ENCODE results near the gene VPS13A. TPM values are rescaled to one million over a fixed set of nuclear protein-coding genes. Genes with fewer than 3 reads are reported as not detected.
"Not testable (repeated sequence)": the region's sequence is repeated elsewhere in the genome, so short reads cannot be mapped to it uniquely, and the experiment has no call there.

Gene VPS13A
- total RNA-seq, 1 experiment from 2014 or later = 9.9 TPM

DNA sequence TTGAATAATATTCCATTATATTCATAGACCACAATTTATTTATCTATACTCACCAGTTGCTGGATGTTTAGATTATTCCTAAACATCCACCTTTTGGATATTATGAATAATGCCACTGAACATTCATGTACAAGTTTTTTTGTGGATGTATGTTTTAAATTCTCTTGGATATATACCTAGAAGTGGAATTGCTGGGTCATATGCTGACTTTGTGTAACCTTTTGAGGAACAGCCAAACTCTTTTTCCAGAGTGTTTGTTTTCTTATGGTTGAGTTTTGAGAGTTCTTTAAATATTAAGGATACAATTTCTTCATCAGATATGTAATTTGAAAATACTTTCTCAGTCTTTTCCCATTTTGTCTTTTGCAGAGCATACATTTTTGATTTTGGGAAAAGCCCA lies 2.7 kb downstream of the VPS13A start:
- no peak for DNase-seq (ENCODE audit: low read depth)

GRCh38 chr9:77183581-77183980 lies 6.2 kb downstream of the VPS13A start:
- DNase-seq (ENCODE audit: low read depth) = no peak

- no peak for DNase-seq (ENCODE audit: low read depth)
Observed at GRCh38 chr9:77188242-77188641, 10.9 kb downstream of the VPS13A start.

- peak; percentile 28 for DNase-seq (ENCODE audit: low read depth)
Observed at GRCh38 chr9:77194423-77194822, 17.1 kb downstream of the VPS13A start.

GRCh38 chr9:77210116-77210515 lies 32.8 kb downstream of the VPS13A start:
- DNase-seq (ENCODE audit: low read depth) = peak; percentile 49

DNA sequence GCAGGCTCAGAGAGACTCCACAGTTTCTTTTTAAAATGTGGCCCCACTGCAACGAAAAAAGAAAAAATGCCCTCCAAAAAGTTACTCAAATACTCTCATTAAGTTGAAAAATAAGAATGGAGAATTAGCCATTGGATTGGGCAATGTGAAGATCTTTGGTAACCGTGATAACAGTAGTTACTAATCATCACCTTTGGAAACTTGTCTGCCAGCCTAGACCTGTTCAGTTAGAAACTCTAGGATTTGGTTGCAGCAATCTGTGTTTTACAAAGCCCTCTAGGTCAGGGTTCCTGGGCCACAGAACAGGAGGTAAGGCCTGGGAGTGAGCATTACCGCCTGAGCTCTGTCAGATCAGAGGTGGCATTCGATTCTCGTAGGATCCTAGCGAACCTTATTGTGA lies 34.2 kb downstream of the VPS13A start:
- no peak for DNase-seq (ENCODE audit: low read depth)

- DNase-seq (ENCODE audit: low read depth) = no peak
Observed at GRCh38 chr9:77212801-77213200, 35.5 kb downstream of the VPS13A start.

- no peak for DNase-seq (ENCODE audit: low read depth)
Observed at GRCh38 chr9:77215874-77216273, 38.5 kb downstream of the VPS13A start.

GRCh38 chr9:77218612-77219011 lies 41.3 kb downstream of the VPS13A start:
- peak; percentile 73 for DNase-seq (ENCODE audit: low read depth)

DNA sequence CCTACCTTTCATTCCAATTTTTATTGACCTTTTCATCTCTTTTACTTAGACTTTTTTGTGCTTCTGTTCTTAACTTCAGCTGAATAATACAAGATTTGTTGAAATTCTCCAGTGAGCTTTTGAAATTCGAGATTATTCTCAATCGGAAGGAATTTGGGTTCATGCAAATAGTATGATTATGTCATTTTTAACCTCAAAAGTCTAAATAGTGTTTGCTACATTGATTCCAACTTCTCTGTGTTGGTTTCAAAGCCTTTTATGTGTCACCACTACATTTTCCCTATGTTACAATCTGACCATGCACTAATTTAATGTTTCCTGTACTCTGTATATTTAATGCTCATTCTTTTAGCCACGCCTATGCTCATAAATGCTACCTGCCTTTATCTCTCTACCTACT lies 44.1 kb downstream of the VPS13A start:
- DNase-seq (ENCODE audit: low read depth) = no peak

- no peak for DNase-seq (ENCODE audit: low read depth)
Observed at GRCh38 chr9:77224746-77225312, 47.5 kb downstream of the VPS13A start.

DNA sequence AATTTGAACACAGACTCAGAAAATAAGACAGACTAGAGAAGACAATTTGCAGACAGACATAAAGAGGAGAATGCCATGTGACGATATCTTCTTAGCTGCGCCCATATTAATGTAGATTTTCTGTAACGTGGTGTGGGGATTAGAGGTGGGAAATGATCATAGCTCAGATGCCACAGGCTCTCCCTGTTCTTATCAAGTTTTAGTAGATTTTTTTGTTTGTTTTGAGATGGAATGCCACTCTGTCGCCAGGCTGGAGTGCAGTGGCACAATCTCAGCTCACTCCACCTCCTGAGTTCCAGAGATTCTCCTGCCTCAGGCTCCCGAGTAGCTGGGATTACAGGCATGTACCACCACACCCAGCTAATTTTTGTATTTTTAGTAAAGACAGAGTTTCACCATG lies 59.4 kb downstream of the VPS13A start:
- DNase-seq (ENCODE audit: low read depth) = no peak

DNA sequence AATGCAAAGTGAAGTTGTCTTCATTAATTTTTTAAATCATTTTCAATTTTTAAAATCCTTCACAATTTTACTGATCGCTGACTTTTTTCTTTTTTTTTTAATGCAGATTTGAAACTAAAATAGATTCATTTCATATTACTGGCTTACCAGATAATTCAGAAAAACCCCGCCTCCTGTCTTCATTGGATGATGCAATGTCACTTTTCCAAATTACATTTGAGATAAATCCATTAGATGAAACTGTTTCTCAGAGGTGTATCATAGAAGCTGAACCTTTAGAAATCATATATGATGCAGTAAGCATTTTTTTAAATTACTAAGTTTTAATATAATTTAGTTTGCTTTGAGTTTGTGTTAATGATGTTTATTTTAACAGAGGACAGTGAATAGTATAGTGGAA lies 60.6 kb downstream of the VPS13A start:
- no peak for DNase-seq (ENCODE audit: low read depth)

- no peak for DNase-seq (ENCODE audit: low read depth)
Observed at GRCh38 chr9:77251050-77251449, 73.7 kb downstream of the VPS13A start.

- DNase-seq (ENCODE audit: low read depth) = no peak
Observed at GRCh38 chr9:77257275-77257674, 79.9 kb downstream of the VPS13A start.

DNA sequence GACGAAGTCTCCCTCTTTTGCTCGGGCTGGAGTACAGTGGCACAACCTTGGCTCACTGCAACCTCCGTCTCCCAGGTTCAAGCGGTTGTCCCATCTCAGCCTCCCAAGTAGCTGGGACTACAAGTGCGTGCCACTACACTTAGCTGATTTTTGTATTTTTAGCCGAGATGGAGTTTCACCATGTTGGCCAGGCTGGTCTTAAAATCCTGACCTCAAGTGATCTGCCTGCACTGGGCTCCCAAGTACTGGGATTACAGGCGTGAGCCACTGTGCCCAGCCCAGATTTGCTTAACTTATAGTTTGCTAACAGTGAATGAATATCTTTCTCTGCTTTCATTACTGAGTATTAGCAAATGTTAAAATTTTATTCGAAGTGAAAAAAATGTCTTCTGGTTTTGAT lies 84.3 kb downstream of the VPS13A start:
- no peak for DNase-seq (ENCODE audit: low read depth)

DNA sequence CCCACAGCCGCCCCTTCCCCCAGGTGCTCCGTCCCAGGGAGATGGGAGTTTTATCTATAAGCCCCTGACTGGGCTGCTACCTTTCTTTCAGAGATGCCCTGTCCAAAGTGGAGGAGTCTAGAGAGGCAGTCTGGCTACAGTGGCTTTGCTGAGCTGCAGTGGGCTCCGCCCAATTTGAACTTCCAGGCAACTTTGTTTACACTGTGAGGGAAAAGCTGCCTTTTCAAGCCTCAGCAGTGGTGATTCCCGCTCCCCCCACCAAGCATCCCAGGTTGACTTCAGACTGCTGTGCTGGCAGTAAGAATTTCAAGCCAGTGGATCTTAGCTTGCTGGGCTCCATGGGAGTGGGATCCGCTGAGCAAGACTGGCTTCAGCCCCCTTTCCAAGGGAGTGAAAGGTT lies 90.4 kb downstream of the VPS13A start:
- not testable (repeated sequence) for DNase-seq (ENCODE audit: low read depth)

- no peak for DNase-seq (ENCODE audit: low read depth)
Observed at GRCh38 chr9:77271023-77271690, 93.8 kb downstream of the VPS13A start.

DNA sequence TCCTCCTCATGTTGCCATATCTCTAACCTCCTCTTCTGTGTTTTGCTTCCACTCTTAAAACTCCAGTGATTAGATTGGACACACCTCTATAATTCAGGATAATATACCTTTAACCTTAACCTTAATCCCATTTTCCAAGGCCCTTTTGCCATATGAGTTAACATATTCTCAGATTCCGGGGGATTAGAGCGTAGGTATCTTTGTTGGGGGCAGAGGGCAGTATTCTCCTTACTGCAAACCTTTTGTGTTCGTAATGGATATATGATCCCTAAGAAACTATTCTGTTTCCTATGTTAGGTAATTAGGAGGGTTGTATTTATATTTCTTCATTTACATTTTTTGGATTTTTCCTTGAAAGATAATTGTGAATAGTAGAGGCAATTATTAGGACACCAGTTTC lies 99.5 kb downstream of the VPS13A start:
- no peak for DNase-seq (ENCODE audit: low read depth)

DNA sequence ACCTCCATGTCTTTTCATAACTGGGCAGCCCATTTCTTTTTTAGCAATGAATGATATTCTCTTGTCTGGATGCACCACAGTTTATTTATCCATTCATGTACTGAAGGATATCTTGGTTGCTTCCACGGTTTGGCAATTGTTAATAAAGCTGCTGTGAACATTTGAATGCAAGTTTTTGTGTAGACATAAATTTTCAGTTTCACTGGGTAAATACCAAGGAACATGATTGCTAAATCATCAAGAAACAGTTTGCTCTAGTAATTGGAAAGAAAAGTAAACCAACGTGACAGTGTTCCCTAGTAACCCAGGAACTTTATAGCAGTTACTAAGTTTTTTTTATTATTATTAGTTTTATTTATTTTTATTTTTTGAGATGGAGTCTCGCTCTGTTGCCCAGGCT lies 100.4 kb downstream of the VPS13A start:
- no peak for DNase-seq (ENCODE audit: low read depth)

DNA sequence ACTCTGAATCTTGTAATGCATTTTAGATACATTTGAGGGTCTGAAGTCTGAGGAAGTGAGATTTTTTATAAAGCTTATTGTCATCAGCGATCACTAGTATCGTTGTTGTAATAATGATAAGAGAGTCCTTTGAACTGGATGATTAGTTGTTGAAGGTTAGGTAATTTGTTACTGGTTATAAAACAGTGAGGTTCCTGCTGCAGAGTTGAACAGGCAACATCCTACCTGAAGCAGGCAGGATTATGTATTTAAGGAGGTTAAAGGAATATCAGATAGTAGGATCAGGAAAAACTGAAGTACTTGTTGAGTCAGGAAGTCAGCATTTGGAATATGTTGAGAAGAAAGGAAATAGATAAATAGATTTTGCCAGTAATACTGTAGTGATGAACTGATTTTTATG lies 106.7 kb downstream of the VPS13A start:
- DNase-seq (ENCODE audit: low read depth) = no peak

- DNase-seq (ENCODE audit: low read depth) = no peak
Observed at GRCh38 chr9:77284616-77285015, 107.3 kb downstream of the VPS13A start.

DNA sequence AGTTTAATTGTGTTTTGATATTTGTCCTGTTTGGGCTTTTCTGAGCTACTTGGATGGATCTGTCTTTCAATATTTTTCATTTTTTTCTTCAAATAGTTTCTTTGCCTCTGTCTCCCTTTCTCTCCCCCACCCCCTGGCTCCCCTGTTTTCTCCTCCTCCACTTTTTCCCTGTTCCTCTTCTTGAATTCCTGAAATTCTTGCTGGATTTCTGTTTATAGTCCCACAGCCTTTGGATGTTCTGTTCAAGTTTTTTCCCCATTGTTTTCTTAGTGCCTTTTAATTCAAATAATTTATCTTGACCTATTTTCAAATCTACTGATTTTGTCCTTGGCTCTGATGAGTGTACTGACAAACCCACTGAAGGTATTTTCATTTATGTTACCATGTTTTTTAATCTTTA lies 113.0 kb downstream of the VPS13A start:
- no peak for DNase-seq (ENCODE audit: low read depth)

- DNase-seq (ENCODE audit: low read depth) = peak; percentile 52
Observed at GRCh38 chr9:77291714-77292113, 114.4 kb downstream of the VPS13A start.

Measured in HT1080 (cell line).